BJ (cell line): ENCODE data around the gene CDC20. TPM values are rescaled to one million over a fixed set of nuclear protein-coding genes. Genes with fewer than 3 reads are reported as not detected.

Source experiments
- CTCF ChIA-PET: fragments of 350-600 bp; formaldehyde crosslinking; extraction: SDS; loops from one replicate; lab custom pipeline; 2021; ENCODE audit warnings: antibody characterized with exemption, inconsistent platforms; lab: Yijun Ruan, JAX
- POLR2A ChIA-PET: fragments of 300-600 bp; sonication (Branson Sonifier 250); formaldehyde crosslinking; extraction: SDS; loops from one replicate; lab custom pipeline; 2021; ENCODE audit warnings: antibody characterized with exemption; lab: Charles Lee
- DNase-seq: peaks from one replicate; pipeline ENCODE4 v3.0.0-alpha.2; 2011; ENCODE audit warnings: low read depth
- H3K27me3 ChIP-seq: 2 replicates; pipeline ENCODE4 v1.6.0; 2011; ENCODE audit warnings: low read length; ENCODE audit not compliant: control insufficient read depth, insufficient read depth
- H3K36me3 ChIP-seq: 2 replicates; pipeline ENCODE4 v1.5.1; 2011; ENCODE audit warnings: low read length; ENCODE audit not compliant: control insufficient read depth, insufficient read depth
- H3K4me3 ChIP-seq: 2 replicates; pipeline ENCODE4 v1.5.1; 2011; ENCODE audit warnings: low read depth, mild to moderate bottlenecking, control low read depth, low read length
- polyA plus RNA-seq: library from polyadenylated mRNA; depleted of rRNA; stranded (reverse); fragments of >200 nt; gene quantifications from 2 replicates; pipeline ENCODE4 v1.2.3, GENCODE V29; 2011
- TF ChIP-seq, protein P1 (sequence below): IDR thresholded peaks from 2 replicates; pipeline ENCODE4 v1.5.1; 2011; ENCODE audit warnings: low read depth, mild to moderate bottlenecking, control low read depth, inconsistent platforms, low read length, moderate library complexity; ENCODE audit not compliant: insufficient read depth

Gene CDC20
- polyA plus RNA-seq, 1 experiment, result 107 TPM

DNA sequence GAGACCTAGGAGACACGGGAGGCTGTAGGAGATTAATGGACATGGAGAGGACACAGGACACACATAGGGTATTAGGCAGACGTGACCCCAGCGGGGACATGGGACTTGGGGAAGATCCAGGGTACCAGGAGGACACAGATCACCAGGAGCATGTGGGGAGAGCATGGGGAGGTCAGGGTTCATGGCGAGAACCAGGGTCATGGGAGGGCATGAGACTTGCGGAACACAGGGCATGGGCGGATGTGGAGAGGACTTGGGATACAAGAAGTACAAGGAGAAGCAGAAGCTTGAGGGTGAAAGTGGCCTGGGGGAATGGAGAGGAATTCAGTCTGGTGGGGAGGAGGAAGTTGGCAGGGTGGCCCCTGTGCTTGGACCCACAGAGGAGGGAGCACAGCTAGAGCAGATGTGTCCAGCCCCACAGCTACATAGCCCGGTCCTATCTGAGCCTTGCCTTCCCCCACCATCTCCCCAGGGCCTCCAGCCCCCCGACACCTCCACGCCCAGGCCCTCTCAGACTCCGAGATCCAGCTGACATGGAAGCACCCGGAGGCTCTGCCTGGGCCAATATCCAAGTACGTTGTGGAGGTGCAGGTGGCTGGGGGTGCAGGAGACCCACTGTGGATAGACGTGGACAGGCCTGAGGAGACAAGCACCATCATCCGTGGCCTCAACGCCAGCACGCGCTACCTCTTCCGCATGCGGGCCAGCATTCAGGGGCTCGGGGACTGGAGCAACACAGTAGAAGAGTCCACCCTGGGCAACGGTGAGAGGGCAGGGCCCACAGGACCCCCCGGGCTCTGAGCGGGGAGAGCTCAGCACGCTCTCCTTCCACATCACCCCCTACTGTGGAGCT, 45.9 kb upstream of the CDC20 start:
- no peak for DNase-seq
- no peaks in the 10 kb centered on the region for H3K36me3 ChIP-seq
- no peak overlapping the region for H3K4me3 ChIP-seq
- H3K27me3 ChIP-seq, result no peaks in the 10 kb centered on the region
- ChIA-PET CTCF (interaction anchor here (0.7 kb wide), 1 partner anchor 208 kb away, joined by 3 read pairs; no protein-coding TSS in a partner anchor), POLR2A (no interaction called here)
- TF ChIP-seq, protein P1, sequence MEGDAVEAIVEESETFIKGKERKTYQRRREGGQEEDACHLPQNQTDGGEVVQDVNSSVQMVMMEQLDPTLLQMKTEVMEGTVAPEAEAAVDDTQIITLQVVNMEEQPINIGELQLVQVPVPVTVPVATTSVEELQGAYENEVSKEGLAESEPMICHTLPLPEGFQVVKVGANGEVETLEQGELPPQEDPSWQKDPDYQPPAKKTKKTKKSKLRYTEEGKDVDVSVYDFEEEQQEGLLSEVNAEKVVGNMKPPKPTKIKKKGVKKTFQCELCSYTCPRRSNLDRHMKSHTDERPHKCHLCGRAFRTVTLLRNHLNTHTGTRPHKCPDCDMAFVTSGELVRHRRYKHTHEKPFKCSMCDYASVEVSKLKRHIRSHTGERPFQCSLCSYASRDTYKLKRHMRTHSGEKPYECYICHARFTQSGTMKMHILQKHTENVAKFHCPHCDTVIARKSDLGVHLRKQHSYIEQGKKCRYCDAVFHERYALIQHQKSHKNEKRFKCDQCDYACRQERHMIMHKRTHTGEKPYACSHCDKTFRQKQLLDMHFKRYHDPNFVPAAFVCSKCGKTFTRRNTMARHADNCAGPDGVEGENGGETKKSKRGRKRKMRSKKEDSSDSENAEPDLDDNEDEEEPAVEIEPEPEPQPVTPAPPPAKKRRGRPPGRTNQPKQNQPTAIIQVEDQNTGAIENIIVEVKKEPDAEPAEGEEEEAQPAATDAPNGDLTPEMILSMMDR, result no peak

DNA sequence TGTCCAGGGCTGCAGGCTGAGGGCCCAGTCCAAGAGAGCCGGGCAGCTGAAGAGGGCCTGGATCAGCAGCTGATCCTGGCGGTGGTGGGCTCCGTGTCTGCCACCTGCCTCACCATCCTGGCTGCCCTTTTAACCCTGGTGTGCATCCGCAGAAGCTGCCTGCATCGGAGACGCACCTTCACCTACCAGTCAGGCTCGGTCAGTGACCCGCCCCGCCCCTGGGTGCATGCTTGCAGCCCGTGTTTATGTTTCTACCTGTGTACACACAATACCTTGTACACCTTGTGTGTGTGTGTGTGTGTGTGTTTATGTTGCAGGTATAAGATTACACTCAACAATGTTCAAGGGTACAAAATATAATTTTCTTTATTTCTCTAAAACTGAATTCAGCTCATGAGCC, 45.0 kb upstream of the CDC20 start:
- CTCF ChIA-PET, result interaction anchor here (0.7 kb wide), 1 partner anchor 32 kb away, joined by 3 read pairs; no protein-coding TSS in a partner anchor

DNA sequence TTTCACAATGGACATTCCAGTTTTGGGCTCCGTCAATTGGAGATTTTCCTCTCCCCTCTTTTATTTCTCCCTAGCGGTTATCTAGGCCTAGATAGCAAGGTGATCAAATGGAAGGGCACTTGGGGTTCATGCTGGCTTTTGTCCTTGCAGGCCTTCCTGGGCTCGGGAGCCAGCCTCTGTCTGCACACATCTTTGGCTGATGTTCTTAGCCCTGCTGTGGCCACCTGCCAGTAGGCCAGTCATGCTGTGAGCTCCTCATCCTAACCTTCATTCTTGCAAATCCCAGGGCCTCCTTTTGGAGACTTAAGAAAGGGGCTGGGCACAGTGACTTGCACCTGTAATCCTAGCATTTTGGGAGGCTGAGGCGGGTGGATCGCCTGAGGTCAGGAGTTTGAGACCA, 44.5 kb upstream of the CDC20 start:
- DNase-seq, result no peak
- Histone ChIP-seq H3K4me3 (no peak overlapping the region), H3K27me3 (no peaks in the 10 kb centered on the region), H3K36me3 (no peaks in the 10 kb centered on the region)
- ChIA-PET POLR2A (no interaction called here), CTCF (interaction anchor here (0.7 kb wide), 1 partner anchor 31 kb away, joined by 3 read pairs; no protein-coding TSS in a partner anchor)
- TF ChIP-seq, protein P1, result no peak

More for the DNA sequence above, 45.0 kb upstream of the CDC20 start:
- TF ChIP-seq, protein P1, result no peak
- no peaks in the 10 kb centered on the region for H3K27me3 ChIP-seq
- no peak overlapping the region for H3K4me3 ChIP-seq
- no peak for DNase-seq
- POLR2A ChIA-PET, result no interaction called here
- no peaks in the 10 kb centered on the region for H3K36me3 ChIP-seq

DNA sequence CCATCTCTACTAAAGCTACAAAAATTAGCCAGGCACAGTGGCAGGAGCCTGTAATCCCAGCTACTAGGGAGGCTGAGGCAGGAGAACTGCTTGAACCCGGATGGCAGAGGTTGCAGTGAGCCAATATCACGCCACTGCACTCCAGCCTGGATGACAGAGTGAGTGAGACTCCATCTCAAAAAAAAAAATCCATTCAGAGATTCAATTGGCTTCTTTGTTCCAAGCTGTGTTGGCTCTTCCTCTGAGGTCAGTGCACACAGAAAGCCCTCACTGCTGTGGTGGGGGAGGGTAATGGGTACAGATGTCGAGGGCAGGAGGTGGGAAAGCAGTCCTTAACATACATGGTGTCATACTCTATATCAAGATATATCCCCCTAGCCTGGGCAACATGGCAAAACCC, 43.3 kb upstream of the CDC20 start:
- Histone ChIP-seq H3K4me3 (no peak overlapping the region), H3K36me3 (no peaks in the 10 kb centered on the region), H3K27me3 (no peaks in the 10 kb centered on the region)
- no peak for DNase-seq
- TF ChIP-seq, protein P1, result no peak
- ChIA-PET CTCF (interaction anchor here (1.2 kb wide), 1 partner anchor 43 kb away, joined by 3 read pairs; no protein-coding TSS in a partner anchor), POLR2A (no interaction called here)

DNA sequence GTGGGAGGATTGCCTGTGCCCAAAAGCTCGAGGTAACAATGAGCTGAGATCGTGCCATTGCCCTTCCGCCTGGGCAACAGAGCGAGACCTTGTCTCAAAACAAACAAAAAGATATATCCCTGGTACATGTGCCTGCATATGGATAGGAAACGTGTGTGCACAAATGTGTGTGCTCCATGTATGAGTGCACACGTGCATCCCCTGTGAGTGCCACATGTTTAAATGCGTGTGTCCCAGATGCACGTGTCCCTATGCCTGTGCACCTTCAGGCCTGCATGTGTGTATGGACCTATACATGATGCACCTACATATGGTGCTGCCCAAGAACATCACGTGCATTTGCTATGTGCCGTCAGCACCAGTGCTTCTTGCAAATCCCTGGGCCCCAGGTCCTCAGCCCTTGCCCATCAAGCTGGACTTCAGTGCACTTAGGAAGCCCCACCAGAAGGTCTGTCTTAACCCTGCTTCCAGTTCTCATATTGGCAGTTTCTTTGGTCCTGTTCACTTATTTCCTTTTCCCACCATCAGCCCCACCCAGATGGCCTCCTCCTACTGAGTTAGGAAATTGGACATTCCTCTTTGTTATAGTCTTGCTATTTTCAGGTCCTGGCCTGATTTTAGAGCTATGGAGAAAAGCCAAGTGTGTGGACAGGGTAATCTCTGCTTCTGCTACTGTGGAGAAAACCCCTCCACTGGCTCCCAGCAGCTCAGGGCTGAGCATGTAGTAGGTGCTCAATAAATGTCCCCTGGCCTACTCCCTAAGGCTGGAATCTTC, 42.6 kb upstream of the CDC20 start:
- DNase-seq, result no peak
- ChIA-PET POLR2A (no interaction called here), CTCF (interaction anchor here (0.8 to 1.2 kb wide), 2 partner anchors 12 to 42 kb away, joined by 3 read pairs; no protein-coding TSS in a partner anchor)
- TF ChIP-seq, protein P1, result no peak
- Histone ChIP-seq H3K27me3 (no peaks in the 10 kb centered on the region), H3K4me3 (no peak overlapping the region), H3K36me3 (no peaks in the 10 kb centered on the region)
